OCI-M2 (cell line): ENCODE results near the gene NXNL1.

Experiments
- DNase-seq: peaks from one replicate; lab custom pipeline; 2025; ENCODE audit not compliant: unreplicated experiment; lab: John Stamatoyannopoulos, UW

The NXNL1 gene

GRCh38 chr19:17458970-17459369, 1.8 kb downstream of the NXNL1 start:
- DNase-seq, result no peak

DNA sequence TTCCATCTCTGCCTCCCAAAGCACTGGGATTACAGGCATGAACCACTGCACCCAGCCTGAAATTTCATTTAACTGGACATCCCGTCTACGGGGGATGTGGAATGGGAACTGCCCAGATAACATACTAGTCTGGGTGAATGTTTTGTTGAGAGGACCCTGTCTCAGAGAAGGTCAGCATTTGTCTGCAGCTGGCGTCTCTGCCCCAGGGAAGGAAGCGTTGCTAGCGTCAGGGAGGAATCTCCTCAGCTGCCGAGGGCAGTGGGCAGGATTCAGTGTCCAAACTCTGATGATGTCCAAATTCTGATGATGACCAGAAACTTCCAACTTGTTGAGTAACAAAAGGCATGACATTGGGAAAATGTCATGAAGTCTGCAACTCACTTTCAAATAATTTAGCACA, 3.1 kb downstream of the NXNL1 start:
- DNase-seq, result no peak

- DNase-seq, result no peak
Measured at GRCh38 chr19:17456127-17456526, 4.6 kb downstream of the NXNL1 start.

DNA sequence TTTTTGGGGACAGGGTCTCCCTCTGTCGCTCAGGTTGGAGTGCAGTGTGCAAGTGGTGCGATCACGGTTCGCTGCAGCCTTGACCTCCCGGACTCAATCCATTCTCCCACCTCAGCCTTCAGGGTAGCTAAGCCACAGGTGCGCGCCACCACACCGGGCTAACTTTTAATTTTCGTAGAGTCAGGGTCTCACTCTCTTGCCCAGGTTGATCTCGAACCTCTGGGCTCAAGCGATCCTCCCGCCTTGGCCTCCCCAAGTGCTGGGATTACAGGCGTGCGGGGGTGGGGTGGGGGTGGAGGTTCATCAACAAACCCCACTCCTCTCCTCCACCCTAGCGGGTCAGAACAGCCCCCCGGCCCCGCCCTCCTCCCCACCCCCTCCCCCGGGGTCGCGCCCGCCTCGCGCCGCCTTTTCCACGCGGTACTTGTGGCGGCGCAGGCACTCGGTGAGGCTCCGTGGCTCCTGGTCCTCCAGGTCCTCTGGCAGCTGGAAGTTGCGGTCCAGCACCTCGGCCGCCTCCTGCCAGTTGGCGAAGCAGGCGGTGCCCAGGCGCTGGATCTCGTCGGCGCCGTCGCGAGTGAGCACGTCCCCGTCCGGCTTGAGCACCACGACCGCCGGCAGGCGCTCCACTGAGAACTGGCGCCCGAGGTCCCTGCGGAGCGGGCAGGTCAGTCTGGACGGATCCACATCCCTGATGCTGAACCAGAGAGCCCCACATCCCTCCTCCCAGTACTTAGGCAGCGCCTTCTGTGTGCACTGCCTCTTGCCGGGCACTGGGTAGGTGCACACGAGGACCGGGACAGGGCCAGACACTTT, 5.2 kb downstream of the NXNL1 start:
- DNase-seq, result no peak

- DNase-seq, result no peak
Measured at GRCh38 chr19:17454576-17455071, 6.1 kb downstream of the NXNL1 start.

- DNase-seq, result no peak
Measured at GRCh38 chr19:17451820-17452219, 8.9 kb downstream of the NXNL1 start.

DNA sequence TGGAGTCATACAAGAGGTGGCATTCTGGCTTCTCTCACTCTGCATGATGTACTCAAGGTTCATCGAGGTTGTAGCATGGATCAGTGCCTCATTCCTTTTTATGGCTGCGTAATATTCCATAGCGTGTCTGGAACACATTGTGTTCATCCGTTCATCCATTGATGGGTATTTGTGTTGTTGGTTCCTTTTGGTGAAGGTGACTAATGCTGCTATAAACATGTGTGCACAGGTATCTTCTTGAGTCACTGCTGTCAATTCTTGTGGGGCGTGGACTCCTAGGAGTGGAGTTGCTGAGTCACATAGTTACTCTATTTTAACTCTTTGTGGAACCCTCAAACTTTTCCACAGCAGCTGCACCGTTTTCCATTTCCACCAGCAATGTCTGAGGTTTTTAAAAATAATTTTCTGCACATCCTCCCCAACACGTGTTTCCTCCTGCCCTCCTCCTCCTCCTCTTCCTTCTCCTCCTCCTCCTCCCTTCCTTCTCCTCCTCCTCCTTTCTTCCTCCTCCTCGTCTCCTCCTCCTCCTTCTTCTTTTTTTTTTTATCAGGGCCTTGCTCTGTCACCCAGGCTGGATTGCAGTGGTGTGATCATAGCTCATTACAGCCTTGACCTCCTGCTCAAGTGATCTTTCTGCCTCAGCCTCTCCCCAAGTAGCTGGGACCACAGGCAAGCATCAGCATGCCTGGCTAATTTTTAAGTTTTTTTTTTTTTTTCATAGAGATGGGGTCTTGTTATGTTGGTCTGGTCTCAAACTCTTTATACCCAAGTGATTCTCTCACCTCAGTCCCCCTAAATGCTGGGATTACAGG, 10.3 kb downstream of the NXNL1 start:
- DNase-seq, result no peak

DNA sequence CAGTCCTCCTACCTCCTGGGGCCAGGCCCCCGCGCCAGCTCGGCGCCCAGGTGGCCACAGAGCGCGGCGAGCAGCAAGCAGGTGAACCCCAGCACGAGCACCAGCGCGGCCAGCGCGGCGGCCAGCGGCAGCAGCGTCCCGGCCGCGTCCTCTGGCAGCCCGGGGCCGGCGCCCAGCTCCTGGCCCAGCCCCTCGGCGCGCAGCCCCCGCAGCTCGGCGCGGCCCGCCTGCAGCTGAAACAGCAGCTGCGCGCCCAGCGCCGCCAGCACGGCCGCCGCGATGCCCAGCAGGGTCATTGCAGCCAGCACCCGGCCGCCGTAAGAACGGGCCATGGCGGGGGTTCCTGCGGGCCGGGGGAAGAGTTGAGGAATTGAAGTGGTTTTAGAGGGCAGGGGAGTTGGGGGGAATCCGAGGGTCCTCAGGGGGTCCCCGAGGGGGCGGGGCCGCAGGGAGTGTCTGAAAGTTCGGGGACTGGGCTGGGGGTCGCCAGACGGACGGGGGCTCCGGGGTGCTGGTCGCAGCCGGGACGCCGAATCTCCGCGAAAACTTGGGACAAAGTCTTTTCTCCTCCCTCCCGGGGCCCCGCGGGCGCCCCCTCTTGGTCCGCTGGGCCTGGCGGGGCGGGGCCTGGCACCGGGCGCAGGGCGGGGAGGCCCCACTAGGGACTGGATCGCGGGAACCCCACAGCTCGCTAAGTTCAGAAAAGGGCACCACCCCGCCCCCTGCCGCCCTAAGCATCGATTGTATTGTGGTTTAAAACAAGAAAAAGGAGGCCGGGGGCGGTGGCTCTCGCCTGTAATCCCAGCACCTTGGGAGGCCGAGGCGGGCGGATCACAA, 12.4 kb downstream of the NXNL1 start, which contains the start of gene TMEM221:
Gene TMEM221, minus strand, starts transcription at position 538 of the 837 bp plus-strand sequence. Its CDS starts 206 bp downstream, at position 332.
- no peak for DNase-seq

DNA sequence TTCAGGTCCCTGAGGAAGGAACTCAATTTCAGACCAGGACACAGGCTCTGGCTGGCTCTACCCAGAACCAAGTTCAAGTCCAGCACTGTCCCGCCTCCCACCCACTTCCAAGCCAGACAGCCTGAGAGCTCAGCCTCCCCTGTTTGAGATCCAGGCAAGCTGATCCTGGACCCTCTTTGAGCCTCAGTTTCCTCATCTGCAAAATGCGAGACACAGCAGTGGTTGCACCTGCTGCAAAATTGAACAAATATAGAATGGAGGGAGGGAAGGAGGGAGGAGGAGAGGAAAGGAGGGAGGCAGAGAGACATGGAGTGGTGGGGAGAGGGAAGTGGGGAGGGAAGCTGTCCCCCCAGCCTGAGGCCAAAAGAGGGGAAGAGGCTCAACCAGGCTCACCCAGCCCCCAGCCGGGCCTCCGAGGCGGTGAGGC, 13.0 kb downstream of the NXNL1 start:
- no peak for DNase-seq

DNA sequence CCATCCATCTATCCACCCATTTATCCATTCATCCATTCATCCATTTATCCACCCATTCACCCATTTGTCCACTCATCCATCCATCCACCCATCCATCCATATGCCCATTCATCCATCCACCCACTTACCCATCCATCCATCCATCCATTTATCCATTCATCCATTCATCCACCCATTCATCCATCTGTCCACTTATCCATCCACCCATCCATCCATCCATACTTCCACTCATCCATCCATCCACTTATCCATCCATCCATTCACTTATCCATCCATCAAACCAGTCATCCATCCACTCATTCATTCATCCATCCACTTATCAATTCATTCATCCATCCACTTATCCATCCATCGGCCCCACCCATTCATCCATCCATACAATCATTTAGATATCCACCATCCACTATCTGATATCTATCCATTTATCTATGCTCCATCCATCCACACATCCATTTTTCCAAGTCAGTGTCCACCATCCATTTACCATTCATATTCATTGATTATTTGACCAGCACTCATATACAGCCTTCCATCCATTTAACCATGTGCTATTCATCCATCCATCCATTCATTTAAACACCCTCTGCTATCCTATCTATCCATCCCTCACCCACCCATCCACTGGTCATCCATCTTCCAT, 15.1 kb downstream of the NXNL1 start:
- no peak for DNase-seq

GRCh38 chr19:17441241-17442021, 19.3 kb downstream of the NXNL1 start:
- DNase-seq, result no peak

DNA sequence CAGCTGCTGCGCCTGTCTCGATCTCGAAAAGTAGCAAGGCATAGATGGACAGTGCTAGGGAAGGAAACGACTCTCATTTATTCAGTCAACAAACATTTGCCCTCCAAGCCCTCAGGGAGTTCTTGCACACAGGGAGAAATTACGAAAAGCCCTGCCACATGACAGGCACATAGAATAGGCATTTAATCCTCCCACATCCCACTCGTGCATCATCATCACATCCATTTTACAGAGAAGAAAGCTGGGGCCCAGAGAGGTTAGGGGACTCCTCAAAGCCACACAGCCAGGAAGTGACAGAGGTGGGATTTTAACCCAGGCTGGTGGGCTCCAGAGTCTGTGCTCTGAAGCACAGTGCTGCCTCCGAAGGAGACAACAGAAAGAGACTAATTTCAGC, 23.9 kb downstream of the NXNL1 start:
- no peak for DNase-seq

GRCh38 chr19:17436094-17436873, 24.4 kb downstream of the NXNL1 start:
- DNase-seq, result no peak

DNA sequence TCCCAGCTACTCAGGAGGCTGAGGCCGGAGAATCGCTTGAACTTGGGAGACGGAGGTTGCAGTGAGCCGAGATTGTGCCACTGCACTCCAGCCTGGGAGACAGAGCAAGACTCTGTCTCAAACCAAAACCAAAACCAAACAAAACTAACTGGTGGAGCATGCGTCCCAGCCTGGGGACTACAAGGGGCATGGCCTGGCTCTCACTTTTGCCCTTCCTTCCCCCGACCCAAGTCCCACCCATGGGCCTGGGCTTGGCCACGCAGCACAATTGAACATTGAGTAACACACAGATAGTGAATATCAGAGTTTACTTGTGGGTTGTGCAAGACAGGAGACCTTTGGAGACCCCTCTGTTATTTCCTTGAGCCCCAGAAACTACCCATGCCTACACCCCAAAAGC, 25.5 kb downstream of the NXNL1 start:
- no peak for DNase-seq

- no peak for DNase-seq
Measured at GRCh38 chr19:17431417-17431816, 29.3 kb downstream of the NXNL1 start.

DNA sequence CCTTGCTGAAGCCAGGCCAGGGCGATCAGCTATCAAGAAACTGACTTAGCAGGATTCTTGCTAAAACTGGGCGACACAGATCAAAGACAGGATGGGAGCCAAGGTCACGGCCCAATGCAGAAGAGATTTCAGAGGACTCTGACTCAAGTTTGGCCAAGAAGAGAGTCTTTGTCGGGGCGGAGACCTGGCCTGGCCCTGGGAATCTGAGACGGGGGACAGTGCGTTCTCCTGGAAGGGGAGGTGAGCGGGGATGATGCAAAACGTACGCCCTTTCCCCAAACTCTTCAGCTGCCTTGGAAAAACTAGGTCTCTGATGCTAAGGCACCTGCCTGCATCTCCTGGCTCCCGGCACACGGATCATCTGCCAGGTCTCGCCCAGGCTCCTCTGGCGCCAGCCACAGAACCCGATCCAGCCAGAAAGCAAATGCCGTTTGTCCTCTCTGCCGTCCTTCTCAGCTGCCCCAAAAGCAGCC, 31.0 kb downstream of the NXNL1 start:
- DNase-seq, result no peak

DNA sequence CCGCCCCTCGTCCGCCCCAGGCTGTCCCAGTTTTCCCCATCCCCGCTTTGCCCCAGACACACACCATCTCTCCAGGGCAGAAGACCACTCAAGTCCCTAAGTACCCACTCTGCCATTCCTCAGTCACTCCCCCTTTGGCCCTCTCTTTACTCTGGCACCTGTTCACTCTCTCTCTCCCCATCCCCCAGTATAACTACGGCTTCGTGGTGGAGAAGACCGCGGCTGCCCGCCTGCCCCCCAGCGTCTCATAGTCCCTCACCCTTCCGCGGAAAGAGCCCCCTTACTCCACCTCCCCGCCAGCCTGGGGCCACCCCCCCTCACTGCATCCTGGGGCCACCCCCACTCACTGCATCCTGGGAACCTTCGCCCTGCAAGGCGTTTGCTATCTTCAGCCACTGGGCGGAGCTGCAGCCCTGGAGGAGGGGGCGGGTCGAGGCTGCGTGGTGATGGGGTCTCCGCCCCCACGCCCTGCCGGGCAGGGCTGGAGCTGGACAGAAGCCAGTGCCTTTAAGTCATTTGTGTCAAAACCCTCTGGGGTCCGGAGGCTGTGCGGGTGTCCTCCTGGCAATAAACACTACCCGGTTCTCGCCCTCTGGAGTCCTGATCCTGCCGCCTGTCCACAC, 35.9 kb downstream of the NXNL1 start:
- DNase-seq, result no peak

GRCh38 chr19:17423429-17424208, 37.1 kb downstream of the NXNL1 start:
- DNase-seq, result no peak
